Superior temporal gyrus (tissue), 1 donor: ENCODE data around the gene RASA2.
"Not testable (repeated sequence)": the region's sequence is repeated elsewhere in the genome, so short reads cannot be mapped to it uniquely, and the experiment has no call there.

ENCODE experiments used
- DNase-seq: peaks from one replicate; pipeline ENCODE4 v3.0.0-alpha.2; 2016; ENCODE audit errors: extremely low spot score

RASA2 gene

GRCh38 chr3:141457624-141458236 lies 29.1 kb upstream of the RASA2 start:
- DNase-seq = no peak

DNA sequence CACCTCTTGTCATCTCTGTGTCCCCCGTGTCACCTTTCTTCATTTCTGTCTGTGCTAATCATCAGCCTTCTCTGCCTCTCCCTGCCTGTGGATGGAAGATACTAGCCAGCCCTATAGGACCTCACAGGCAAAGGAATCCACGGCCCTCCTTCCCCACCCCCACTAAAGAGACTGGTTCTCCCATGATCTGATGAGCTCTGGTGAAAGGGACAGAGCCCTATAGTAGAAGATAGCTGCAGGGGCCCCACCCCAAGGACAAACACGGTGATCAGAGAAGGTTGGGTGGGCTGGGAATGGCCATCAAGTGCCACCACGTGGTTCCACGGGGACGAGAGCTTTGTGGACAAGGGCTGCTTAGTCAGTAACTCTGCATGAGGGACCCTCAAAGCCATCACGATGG lies 27.8 kb upstream of the RASA2 start:
- DNase-seq = no peak

DNA sequence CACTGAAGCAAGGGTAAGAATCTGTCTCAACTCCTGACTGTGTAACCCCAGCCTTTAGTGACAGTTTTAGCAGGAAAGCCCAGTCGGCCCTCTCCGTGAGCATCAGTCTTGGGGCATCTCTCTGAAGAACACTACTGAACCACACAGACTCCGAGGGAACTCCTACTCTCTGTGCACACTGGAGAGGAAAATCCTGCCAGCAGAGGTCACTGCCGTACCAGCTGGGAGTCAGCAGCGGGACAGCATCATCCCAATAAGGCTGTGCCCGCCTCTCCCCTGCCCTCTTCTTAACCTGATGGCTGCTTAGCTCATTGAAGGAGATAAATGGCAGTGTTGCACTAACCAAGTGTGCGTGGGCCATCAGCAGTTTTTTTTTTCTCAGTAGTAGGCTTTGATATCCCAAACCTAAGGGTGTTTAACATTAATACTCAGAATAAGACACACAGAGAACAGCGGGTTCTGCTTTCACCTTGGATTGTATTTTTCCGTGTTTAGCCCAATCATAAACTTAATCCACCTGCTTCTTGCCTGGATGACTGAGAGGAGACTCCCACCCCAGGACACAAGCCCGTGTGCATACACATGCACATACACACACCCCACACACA lies 26.6 kb upstream of the RASA2 start:
- DNase-seq = peak; percentile 95

DNA sequence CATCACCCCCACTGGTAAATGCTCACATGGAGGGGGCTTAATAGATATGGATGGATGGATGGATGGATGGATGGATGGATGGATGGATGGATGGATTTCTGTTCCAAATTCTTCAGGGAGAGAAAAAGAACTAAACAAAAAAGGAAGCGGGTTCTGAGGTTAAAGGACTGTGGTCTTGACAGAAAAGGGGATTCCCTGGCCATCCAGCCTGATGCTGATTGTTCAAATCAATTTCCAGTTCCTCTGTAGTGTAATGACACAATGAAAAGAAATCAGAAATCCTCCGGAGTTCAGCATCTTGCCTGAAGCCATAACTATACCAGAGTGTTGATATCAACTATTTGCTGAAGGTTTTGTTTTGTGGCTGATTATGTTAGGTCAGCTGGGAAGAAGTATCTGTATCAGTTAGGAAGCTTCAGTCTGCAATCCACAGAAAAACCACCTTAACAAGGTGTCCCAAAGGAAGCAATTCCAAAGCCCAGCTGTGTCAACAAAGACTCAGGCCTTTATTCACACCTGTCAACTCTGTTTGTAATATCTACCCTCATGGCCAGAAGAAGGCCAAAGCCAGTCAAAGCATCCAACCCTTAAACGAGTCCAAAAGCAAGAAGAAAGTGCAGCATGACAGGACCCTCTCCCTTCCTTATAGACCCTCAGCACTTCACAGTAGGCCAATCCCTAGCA lies 24.5 kb upstream of the RASA2 start:
- DNase-seq = no peak

- DNase-seq = no peak
Observed at GRCh38 chr3:141465221-141465620, 21.6 kb upstream of the RASA2 start.

DNA sequence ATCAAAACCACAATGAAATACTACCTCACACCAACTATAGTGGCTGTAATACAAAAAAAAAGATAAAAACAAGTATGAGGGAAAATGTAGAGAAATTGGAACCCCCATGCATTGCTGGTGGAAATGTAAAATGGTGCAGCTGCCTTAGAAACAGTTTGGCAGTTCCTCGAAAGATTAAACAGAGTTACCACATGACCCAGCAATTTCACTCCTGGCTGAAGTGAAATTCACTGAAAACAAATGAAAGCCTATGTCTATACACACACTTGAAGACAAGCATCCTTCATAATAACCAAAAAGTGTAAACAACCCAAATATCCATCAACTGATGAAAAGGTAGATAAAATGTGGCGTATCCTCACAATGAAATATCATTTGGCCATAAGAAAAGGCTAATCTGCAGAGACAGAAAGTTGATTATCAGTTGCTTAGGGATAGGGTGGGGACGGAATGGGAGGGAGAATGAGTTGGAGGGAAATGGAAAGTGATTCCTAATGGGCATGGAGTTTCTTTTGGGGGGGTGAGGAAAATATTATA lies 20.1 kb upstream of the RASA2 start:
- DNase-seq = no peak

- no peak for DNase-seq
Observed at GRCh38 chr3:141469720-141470119, 17.1 kb upstream of the RASA2 start.

- DNase-seq = no peak
Observed at GRCh38 chr3:141471160-141471559, 15.7 kb upstream of the RASA2 start.

- no peak for DNase-seq
Observed at GRCh38 chr3:141476033-141476432, 10.8 kb upstream of the RASA2 start.

DNA sequence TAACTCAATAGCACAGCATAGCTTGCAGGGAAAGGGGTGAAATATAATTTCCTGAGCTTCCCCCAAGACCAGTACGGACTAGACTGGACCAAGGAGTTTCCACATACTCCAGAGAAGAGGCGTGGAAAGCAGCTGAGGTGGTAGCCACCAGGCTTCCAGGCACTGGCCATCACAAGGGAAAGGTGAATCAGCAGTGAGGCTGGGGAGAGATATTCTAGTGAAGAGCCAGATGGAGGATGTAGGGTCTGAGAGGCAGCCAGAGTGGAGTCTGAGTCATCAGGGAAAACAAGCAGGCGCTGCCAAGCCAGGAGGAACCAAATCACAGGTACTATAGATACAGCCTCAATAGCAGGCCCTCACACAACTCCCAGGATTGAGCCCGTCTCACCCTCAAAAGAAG lies 9.6 kb upstream of the RASA2 start:
- peak; percentile 62 for DNase-seq

GRCh38 chr3:141478139-141478538 lies 8.7 kb upstream of the RASA2 start:
- DNase-seq = peak; percentile 64

- DNase-seq = not testable (repeated sequence)
Observed at GRCh38 chr3:141478840-141479239, 8.0 kb upstream of the RASA2 start.

GRCh38 chr3:141482245-141482922 lies 4.4 kb upstream of the RASA2 start:
- no peak for DNase-seq

GRCh38 chr3:141484701-141485287 lies 2.0 kb upstream of the RASA2 start:
- DNase-seq = no peak

DNA sequence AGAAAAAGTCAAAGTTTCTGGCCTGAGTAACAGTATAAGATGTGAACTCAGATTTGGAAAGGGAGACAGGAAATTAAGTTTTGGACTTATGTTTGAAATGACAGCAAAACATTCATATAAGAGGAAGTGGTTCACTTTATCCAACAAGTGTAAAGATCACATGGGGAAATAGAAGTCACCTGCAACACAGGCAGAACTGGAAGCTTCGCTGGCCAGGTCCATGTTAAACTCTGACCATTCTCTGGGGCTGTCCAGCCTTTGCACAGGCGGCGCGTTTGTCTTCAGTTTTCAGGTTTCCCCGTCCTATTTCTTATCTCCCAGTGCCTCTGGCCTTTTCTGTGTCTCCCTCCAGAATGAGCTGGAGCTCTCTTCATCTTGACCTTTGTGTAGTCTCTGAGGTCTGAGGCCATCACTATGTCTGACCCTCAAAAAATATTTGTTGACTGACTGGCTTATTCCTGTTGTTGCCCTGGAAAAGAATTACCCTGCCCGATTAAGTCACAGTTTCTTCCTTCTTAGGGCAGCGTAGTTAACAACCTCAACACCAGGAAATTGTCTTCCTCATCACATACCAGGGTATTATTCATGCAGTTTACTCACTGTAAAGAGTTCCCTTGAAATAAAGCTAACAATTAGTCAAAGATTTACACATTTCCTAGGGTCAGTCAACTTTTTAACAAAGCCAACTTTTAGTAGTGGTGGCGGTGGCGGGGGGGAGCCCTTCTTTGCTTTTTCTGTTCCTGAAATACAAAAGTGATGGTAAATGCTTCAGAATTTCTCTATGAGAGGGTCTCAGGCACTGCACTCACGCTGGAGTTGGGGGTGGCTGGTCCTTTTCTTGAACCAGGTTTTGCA lies 959 bp upstream of the RASA2 start:
- DNase-seq = no peak

DNA sequence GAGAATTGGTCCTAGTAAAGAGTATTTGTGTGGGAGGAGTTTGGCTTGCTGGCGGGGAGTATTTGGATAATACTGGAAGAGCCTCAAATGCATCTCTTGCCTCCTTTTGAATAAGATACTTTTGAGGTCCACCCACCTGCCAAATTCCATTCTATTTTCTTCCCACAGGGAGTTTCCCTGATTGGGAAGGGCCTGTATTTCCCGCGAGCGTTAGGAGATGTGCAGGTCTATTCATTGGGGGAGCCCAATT lies 406 bp upstream of the RASA2 start:
- peak; percentile 55 for DNase-seq

- no peak for DNase-seq
Observed at GRCh38 chr3:141487521-141488252, 860 bp downstream of the RASA2 start.

GRCh38 chr3:141489203-141489602 lies 2.4 kb downstream of the RASA2 start:
- no peak for DNase-seq

DNA sequence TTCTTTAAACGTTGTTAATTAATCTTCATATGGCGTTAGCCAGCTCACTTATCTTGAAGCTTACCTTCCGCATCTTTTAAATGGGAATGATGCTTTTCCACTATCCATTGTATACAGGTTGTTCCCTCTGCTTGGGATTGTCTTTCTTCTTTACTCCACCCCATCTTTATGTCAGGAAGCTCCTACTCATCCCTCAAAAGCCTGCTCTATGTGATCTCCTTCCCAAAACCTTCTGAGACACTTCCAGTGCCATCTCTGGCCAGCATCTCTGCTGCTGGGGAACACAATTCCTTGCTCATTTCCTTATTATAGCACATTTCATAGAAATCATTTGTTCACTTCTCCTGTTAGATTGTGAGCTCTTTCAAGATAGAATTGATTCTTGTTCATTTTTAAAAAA lies 4.3 kb downstream of the RASA2 start:
- DNase-seq = no peak

DNA sequence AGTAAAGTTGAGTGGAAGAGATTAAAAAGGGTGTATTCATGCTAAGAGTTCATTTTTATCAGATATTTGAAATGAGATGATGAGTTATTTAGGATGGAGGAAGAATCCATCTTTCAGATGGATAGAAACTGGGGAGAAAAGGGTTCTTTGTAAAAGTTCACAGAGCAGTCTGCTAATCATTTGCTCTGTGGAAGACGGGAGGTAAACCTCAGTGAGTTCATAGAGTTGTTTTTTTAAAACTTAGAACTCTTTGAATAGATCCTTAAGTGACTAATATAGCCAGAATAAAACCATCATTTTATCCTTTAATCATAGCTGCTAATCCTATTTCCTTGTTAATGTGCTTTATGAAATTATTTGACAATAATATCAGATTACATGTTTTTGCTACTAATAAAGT lies 5.1 kb downstream of the RASA2 start:
- no peak for DNase-seq

- no peak for DNase-seq
Observed at GRCh38 chr3:141493184-141493583, 6.4 kb downstream of the RASA2 start.
